K562 (cell line): ENCODE data around the gene DACT3. TPM values are rescaled to one million over a fixed set of nuclear protein-coding genes. Genes with fewer than 3 reads are reported as not detected.

Experiments
- BACH1 ChIP-seq: fragments of 200-800 bp; sonication (Bioruptor generic); IDR thresholded peaks from 2 replicates; pipeline ENCODE4 v1.6.1; 2016; ENCODE audit warnings: missing genetic modification characterization, missing compliant biosample characterization
- BHLHE40 ChIP-seq: IDR thresholded peaks from 2 replicates; pipeline ENCODE4 v1.6.1; 2011; ENCODE audit warnings: low read length, improper control_type of control experiment
- CAMTA2 ChIP-seq: fragments of 250-450 bp; sonication (Bioruptor Pico); conservative IDR thresholded peaks from 2 replicates; pipeline ENCODE4 v1.5.1; 2022
- CREB1 ChIP-seq, 2 experiments: sonication (generic) in 1 of 2; formaldehyde crosslinking in 1 of 2; IDR thresholded peaks; 2 replicates each; pipeline versions ENCODE4 v1.6.1 to v1.8.0; 2012 to 2022; ENCODE audit warnings: inconsistent platforms in 1 of 2, mild to moderate bottlenecking in 1 of 2, missing genetic modification reagents in 1 of 2, moderate library complexity in 1 of 2
- E2F3 ChIP-seq: fragments of 250-450 bp; sonication (Bioruptor Pico); IDR thresholded peaks from 2 replicates; pipeline ENCODE4 v1.4.0; 2020; ENCODE audit warnings: mild to moderate bottlenecking
- E2F6 ChIP-seq, 2 experiments: IDR thresholded peaks; 2 replicates each; pipeline ENCODE4 v1.6.1; 2011; ENCODE audit warnings: borderline replicate concordance in 1 of 2, control low read depth in 1 of 2, low read depth in 1 of 2, low read length in 1 of 2, mild to moderate bottlenecking in 1 of 2, mixed read lengths in 1 of 2, moderate library complexity in 1 of 2; ENCODE audit not compliant: insufficient read depth in 1 of 2, insufficient read length in 1 of 2, poor library complexity in 1 of 2, severe bottlenecking in 1 of 2; ENCODE audit errors: extremely low read depth in 1 of 2
- EHMT2 ChIP-seq: fragments of 450-650 bp; IDR thresholded peaks from 2 replicates; pipeline ENCODE4 v1.6.1; 2018; ENCODE audit warnings: antibody characterized with exemption
- EP400 ChIP-seq: fragments of 450-650 bp; IDR thresholded peaks from 2 replicates; pipeline ENCODE4 v1.6.1; 2017; ENCODE audit warnings: antibody characterized with exemption, mild to moderate bottlenecking, moderate library complexity
- FOXA3 ChIP-seq, 2 experiments: fragments of 450-650 bp in 1 of 2; sonication (generic) in 1 of 2; formaldehyde crosslinking; IDR thresholded peaks in 1 of 2; conservative IDR thresholded peaks in 1 of 2; 2 replicates each; pipeline versions ENCODE4 v1.4.0 to v1.8.0; 2020 to 2022; ENCODE audit warnings: mild to moderate bottlenecking in 2 of 2, missing genetic modification reagents in 1 of 2
- MCM7 ChIP-seq, 2 experiments: fragments of 450-650 bp; IDR thresholded peaks; 2 replicates each; pipeline ENCODE4 v1.6.1; 2016 to 2018
- MYC ChIP-seq, 2 experiments: fragments of 250-450 bp in 1 of 2; sonication (Bioruptor Pico) in 1 of 2; IDR thresholded peaks; 2 replicates each; pipeline versions ENCODE4 v1.5.1 to v1.6.1; 2012 to 2021; ENCODE audit warnings: low read depth in 2 of 2, borderline replicate concordance in 1 of 2, improper control_type of control experiment in 1 of 2, low read length in 1 of 2, mild to moderate bottlenecking in 1 of 2, moderate library complexity in 1 of 2
- NFE2 ChIP-seq: IDR thresholded peaks from 2 replicates; pipeline ENCODE4 v1.6.1; 2014; ENCODE audit warnings: antibody characterized with exemption, low read depth
- POLR2G ChIP-seq: fragments of 200-400 bp; formaldehyde crosslinking; IDR thresholded peaks from 2 replicates; pipeline ENCODE4 v1.6.1; 2017; ENCODE audit warnings: low read depth, mild to moderate bottlenecking, antibody characterized with exemption, low read length, moderate library complexity
- RBFOX2 ChIP-seq: fragments of 200-400 bp; formaldehyde crosslinking; IDR thresholded peaks from 2 replicates; pipeline ENCODE4 v1.6.1; 2017; ENCODE audit warnings: low read depth, mild to moderate bottlenecking, low read length, moderate library complexity
- RNF2 ChIP-seq: sonication (generic); IDR thresholded peaks from 2 replicates; pipeline ENCODE4 v1.6.1; 2016
- TCF3 ChIP-seq: sonication (generic); formaldehyde crosslinking; IDR thresholded peaks from 2 replicates; pipeline ENCODE4 v1.4.0; 2020; ENCODE audit warnings: mild to moderate bottlenecking, missing genetic modification reagents
- TSHZ1 ChIP-seq: fragments of 250-450 bp; sonication (Bioruptor Pico); IDR thresholded peaks from 2 replicates; pipeline ENCODE4 v1.4.0; 2020; ENCODE audit warnings: mild to moderate bottlenecking, moderate library complexity
- ZNF224 ChIP-seq: sonication (generic); formaldehyde crosslinking; IDR thresholded peaks from 2 replicates; pipeline ENCODE4 v1.8.0; 2022; ENCODE audit warnings: mild to moderate bottlenecking, missing genetic modification reagents
- polyA plus RNA-seq, 8 experiments: library from polyadenylated mRNA; depleted of rRNA in 4 of 8; stranded (reverse) in 5 of 8; unstranded in 3 of 8; fragments of >200 nt; fragmentation: Nextera tagmentation in 2 of 8; fragmentation: Illumina TruSeq in 1 of 8; extraction: Ambion mirVana in 2 of 8; extraction: Trizol in 1 of 8; gene quantifications; 2 replicates each; pipeline versions ENCODE4 v1.2.1 to v1.2.3, GENCODE V29; 2011 to 2014; ENCODE audit warnings: inconsistent platforms in 1 of 8, missing spikeins in 1 of 8
- total RNA-seq, 7 experiments: library from RNA; depleted of rRNA in 6 of 7; stranded (reverse); fragments of >200 nt in 6 of 7; fragmentation: Illumina TruSeq in 2 of 7; extraction: Trizol in 2 of 7; gene quantifications; 2 replicates each; pipeline versions ENCODE4 v1.2.1 to v1.2.3, GENCODE V29; 2011 to 2021; ENCODE audit warnings: low replicate concordance in 1 of 7
- TF ChIP-seq, protein P1 (sequence below): fragments of 450-650 bp; formaldehyde crosslinking; IDR thresholded peaks from 2 replicates; pipeline ENCODE4 v1.4.0; 2020; ENCODE audit warnings: mild to moderate bottlenecking, mixed read lengths
- TF ChIP-seq, protein P2 (sequence below): fragments of 450-650 bp; formaldehyde crosslinking; conservative IDR thresholded peaks from 2 replicates; pipeline ENCODE4 v1.4.0; 2022; ENCODE audit warnings: mild to moderate bottlenecking, missing genetic modification characterization

DACT3 gene
- total and polyA plus RNA-seq, 9 of the 15 experiments (the other 6 are each of a cell fraction or from before 2014, with no cell fraction given) = 0.67 to 6.5 (median 3.5) TPM

GRCh38 chr19:46661020-46661731 lies at the start of gene DACT3 (continued):
- TF ChIP-seq TSHZ1 (CRISPR knock-in tag) = no peak
- TF ChIP-seq E2F6 (IDR thresholded peaks at IDR 0.05; ENCODE audit: borderline replicate concordance in 1 of 2, extremely low read depth in 1 of 2, insufficient read depth in 1 of 2, insufficient read length in 1 of 2, low read depth in 1 of 2, low read length in 1 of 2, poor library complexity in 1 of 2, severe bottlenecking in 1 of 2) = peak in 1 of 2 experiments; percentile 2
- peak; percentile 74 for TF ChIP-seq NFE2
- TF ChIP-seq, protein P1, sequence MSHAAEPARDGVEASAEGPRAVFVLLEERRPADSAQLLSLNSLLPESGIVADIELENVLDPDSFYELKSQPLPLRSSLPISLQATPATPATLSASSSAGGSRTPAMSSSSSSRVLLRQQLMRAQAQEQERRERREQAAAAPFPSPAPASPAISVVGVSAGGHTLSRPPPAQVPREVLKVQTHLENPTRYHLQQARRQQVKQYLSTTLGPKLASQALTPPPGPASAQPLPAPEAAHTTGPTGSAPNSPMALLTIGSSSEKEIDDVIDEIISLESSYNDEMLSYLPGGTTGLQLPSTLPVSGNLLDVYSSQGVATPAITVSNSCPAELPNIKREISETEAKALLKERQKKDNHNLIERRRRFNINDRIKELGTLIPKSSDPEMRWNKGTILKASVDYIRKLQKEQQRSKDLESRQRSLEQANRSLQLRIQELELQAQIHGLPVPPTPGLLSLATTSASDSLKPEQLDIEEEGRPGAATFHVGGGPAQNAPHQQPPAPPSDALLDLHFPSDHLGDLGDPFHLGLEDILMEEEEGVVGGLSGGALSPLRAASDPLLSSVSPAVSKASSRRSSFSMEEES (CRISPR knock-in tag) = peak; percentile 46
- TF ChIP-seq POLR2G = peak; percentile 43; the same call in 1 of the 2 replicates
- TF ChIP-seq ZNF224 (CRISPR knock-in tag) = no peak
- peak in 1 of 2 experiments; percentile 91; a peak in 2 of 4 replicates for TF ChIP-seq FOXA3 (CRISPR knock-in tag; conservative IDR thresholded peaks at IDR 0.05 in 1 of 2, IDR thresholded peaks at IDR 0.05 in 1 of 2)
- TF ChIP-seq RBFOX2 = no peak
- TF ChIP-seq CAMTA2 (CRISPR knock-in tag) = no peak
- no peak for TF ChIP-seq TCF3
- TF ChIP-seq MYC (IDR thresholded peaks at IDR 0.05; ENCODE audit: low read depth, low read length) = peak; percentile 55; the same call in 1 of the 2 replicates
- TF ChIP-seq MYC (CRISPR knock-in tag; IDR thresholded peaks at IDR 0.05; ENCODE audit: borderline replicate concordance, low read depth) = peak; percentile 33; the same call in 1 of the 2 replicates
- TF ChIP-seq BHLHE40 = peak; percentile 95
- TF ChIP-seq CREB1 (IDR thresholded peaks at IDR 0.05) = peak; percentile 85
- TF ChIP-seq CREB1 (CRISPR knock-in tag; IDR thresholded peaks at IDR 0.05) = peak; percentile 93
- TF ChIP-seq, protein P2, sequence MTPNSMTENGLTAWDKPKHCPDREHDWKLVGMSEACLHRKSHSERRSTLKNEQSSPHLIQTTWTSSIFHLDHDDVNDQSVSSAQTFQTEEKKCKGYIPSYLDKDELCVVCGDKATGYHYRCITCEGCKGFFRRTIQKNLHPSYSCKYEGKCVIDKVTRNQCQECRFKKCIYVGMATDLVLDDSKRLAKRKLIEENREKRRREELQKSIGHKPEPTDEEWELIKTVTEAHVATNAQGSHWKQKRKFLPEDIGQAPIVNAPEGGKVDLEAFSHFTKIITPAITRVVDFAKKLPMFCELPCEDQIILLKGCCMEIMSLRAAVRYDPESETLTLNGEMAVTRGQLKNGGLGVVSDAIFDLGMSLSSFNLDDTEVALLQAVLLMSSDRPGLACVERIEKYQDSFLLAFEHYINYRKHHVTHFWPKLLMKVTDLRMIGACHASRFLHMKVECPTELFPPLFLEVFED (CRISPR knock-in tag) = no peak
- TF ChIP-seq EP400 = no peak
- TF ChIP-seq E2F3 (CRISPR knock-in tag) = no peak
- TF ChIP-seq RNF2 = no peak
- TF ChIP-seq EHMT2 = no peak
- TF ChIP-seq MCM7 (IDR thresholded peaks at IDR 0.05) = no peak
- TF ChIP-seq BACH1 (tag) = no peak
